ENCODE results near the gene MTMR1. TPM values are rescaled to one million over a fixed set of nuclear protein-coding genes. Genes with fewer than 3 reads are reported as not detected.

Gene MTMR1
- total RNA-seq, 1 donor from 2014 or later = 13.3 TPM

- no peak for DNase-seq (ENCODE audit: low spot score)
- no peaks in the 10 kb centered on the region for H3K4me1 Mint-ChIP-seq (ENCODE audit: unreplicated experiment)
- H3K27me3 Mint-ChIP-seq (ENCODE audit: unreplicated experiment) = peaks cover 3% of the 10 kb centered on the region
- H3K27ac Mint-ChIP-seq (ENCODE audit: unreplicated experiment) = no peak overlapping the region
- no peak overlapping the region for H3K4me3 Mint-ChIP-seq (ENCODE audit: unreplicated experiment)
- TF ChIP-seq CTCF (IDR thresholded peaks at IDR 0.05; ENCODE audit: unreplicated experiment) = no peak
- no peaks in the 10 kb centered on the region for H3K9me3 Mint-ChIP-seq (ENCODE audit: unreplicated experiment)
- H3K36me3 Mint-ChIP-seq (ENCODE audit: low read depth, unreplicated experiment) = peaks cover 12% of the 10 kb centered on the region
Observed at GRCh38 chrX:150664290-150664689, 28.9 kb upstream of the MTMR1 start.

GRCh38 chrX:150676221-150676620 is 17.0 kb upstream of the MTMR1 start:
- Mint-ChIP-seq H3K27me3 (ENCODE audit: unreplicated experiment) (peaks cover 5% of the 10 kb centered on the region), H3K4me3 (ENCODE audit: unreplicated experiment) (no peak overlapping the region), H3K9me3 (ENCODE audit: unreplicated experiment) (no peaks in the 10 kb centered on the region), H3K36me3 (ENCODE audit: low read depth, unreplicated experiment) (no peaks in the 10 kb centered on the region), H3K27ac (ENCODE audit: unreplicated experiment) (no peak overlapping the region), H3K4me1 (ENCODE audit: unreplicated experiment) (no peaks in the 10 kb centered on the region)
- no peak for DNase-seq (ENCODE audit: low spot score)
- no peak for TF ChIP-seq CTCF (IDR thresholded peaks at IDR 0.05; ENCODE audit: unreplicated experiment)

- no peak overlapping the region for H3K4me3 Mint-ChIP-seq (ENCODE audit: unreplicated experiment)
- H3K4me1 Mint-ChIP-seq (ENCODE audit: unreplicated experiment) = no peaks in the 10 kb centered on the region
- peaks cover 5% of the 10 kb centered on the region for H3K27me3 Mint-ChIP-seq (ENCODE audit: unreplicated experiment)
- TF ChIP-seq CTCF (IDR thresholded peaks at IDR 0.05; ENCODE audit: unreplicated experiment) = no peak
- no peaks in the 10 kb centered on the region for H3K36me3 Mint-ChIP-seq (ENCODE audit: low read depth, unreplicated experiment)
- H3K9me3 Mint-ChIP-seq (ENCODE audit: unreplicated experiment) = no peaks in the 10 kb centered on the region
- H3K27ac Mint-ChIP-seq (ENCODE audit: unreplicated experiment) = no peak overlapping the region
- DNase-seq (ENCODE audit: low spot score) = no peak
Observed at GRCh38 chrX:150680974-150681373, 12.2 kb upstream of the MTMR1 start.

GRCh38 chrX:150683112-150683511 is 10.1 kb upstream of the MTMR1 start:
- Mint-ChIP-seq H3K27me3 (ENCODE audit: unreplicated experiment) (peaks cover 5% of the 10 kb centered on the region), H3K36me3 (ENCODE audit: low read depth, unreplicated experiment) (no peaks in the 10 kb centered on the region), H3K9me3 (ENCODE audit: unreplicated experiment) (no peaks in the 10 kb centered on the region), H3K4me1 (ENCODE audit: unreplicated experiment) (no peaks in the 10 kb centered on the region), H3K4me3 (ENCODE audit: unreplicated experiment) (no peak overlapping the region), H3K27ac (ENCODE audit: unreplicated experiment) (no peak overlapping the region)
- no peak for TF ChIP-seq CTCF (IDR thresholded peaks at IDR 0.05; ENCODE audit: unreplicated experiment)
- no peak for DNase-seq (ENCODE audit: low spot score)

GRCh38 chrX:150683536-150684146 is 9.6 kb upstream of the MTMR1 start:
- Mint-ChIP-seq H3K4me1 (ENCODE audit: unreplicated experiment) (no peaks in the 10 kb centered on the region), H3K36me3 (ENCODE audit: low read depth, unreplicated experiment) (no peaks in the 10 kb centered on the region), H3K4me3 (ENCODE audit: unreplicated experiment) (no peak overlapping the region), H3K9me3 (ENCODE audit: unreplicated experiment) (no peaks in the 10 kb centered on the region), H3K27ac (ENCODE audit: unreplicated experiment) (no peak overlapping the region), H3K27me3 (ENCODE audit: unreplicated experiment) (peaks cover 2% of the 10 kb centered on the region)
- DNase-seq (ENCODE audit: low spot score) = peak; percentile 8
- peak; percentile 49 for TF ChIP-seq CTCF (IDR thresholded peaks at IDR 0.05; ENCODE audit: unreplicated experiment)

Data from endothelial cell (in vitro differentiated cells).